PFSK-1 (cell line): ENCODE results near the gene WDR62.

Source experiments
- FOXP2 ChIP-seq: optimal IDR thresholded peaks from 2 replicates; pipeline ENCODE3; 2011; ENCODE audit warnings: borderline replicate concordance, control low read depth, inconsistent platforms; ENCODE audit not compliant: insufficient read depth; ENCODE audit errors: extremely low read length, extremely low read depth
- POLR2AphosphoS5 ChIP-seq: IDR thresholded peaks from 2 replicates; pipeline ENCODE4 v1.6.1; 2012; ENCODE audit warnings: low read depth, mild to moderate bottlenecking, control low read depth, low read length, moderate library complexity
- SIN3A ChIP-seq: IDR thresholded peaks from 2 replicates; pipeline ENCODE4 v1.6.1; 2012; ENCODE audit warnings: mild to moderate bottlenecking, low read length, moderate library complexity, borderline replicate concordance; ENCODE audit not compliant: insufficient read depth
- TAF1 ChIP-seq: IDR thresholded peaks from 2 replicates; pipeline ENCODE4 v1.6.1; 2012; ENCODE audit warnings: low read length, control low read depth, borderline replicate concordance; ENCODE audit not compliant: insufficient read depth
- TF ChIP-seq, protein P1 (sequence below), 2 experiments: IDR thresholded peaks; 2 replicates each; pipeline versions ENCODE4 v1.6.1 to v1.8.0; 2011 to 2012; ENCODE audit warnings: low read depth in 2 of 2, low read length in 2 of 2, control low read depth in 1 of 2, inconsistent platforms in 1 of 2, mild to moderate bottlenecking in 1 of 2, moderate library complexity in 1 of 2; ENCODE audit not compliant: insufficient read depth in 1 of 2

WDR62 gene

DNA sequence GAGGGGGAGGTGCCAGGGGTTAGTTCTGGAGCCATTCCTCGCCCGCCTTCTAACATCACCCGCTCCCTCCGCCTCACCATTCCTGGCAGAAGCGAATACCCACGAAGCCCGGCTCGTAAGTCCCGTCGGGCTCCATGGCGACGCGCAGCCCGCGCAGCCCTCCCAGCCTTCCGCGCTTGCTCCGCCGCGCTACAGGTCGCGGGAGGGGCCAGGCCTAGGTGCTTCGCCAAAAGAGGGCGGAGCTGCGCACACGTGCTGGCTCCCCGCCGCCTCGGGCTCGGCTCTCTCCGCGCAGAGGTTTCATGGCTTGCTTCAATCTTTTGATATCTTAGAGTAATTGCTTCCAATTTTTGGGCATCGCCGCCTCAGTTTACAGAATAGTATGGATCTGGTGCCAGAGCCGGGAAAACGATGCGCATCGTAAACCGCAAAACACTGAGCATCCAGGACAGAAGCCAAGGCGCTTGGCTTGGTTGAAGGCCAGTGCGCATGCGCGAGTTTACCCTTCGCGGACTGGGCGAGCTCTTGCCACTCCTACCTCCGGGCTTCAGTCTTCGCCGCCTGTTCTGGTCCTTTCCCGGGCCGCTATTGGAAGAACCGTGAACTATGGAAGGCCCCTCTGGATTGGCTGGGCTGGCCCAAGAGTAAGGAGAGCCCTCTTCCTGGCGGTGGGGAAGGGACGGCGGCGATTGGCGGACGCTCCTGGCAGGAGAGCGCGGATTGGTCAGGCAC, 60.2 kb downstream of the WDR62 start, which contains the start of gene POLR2I:
Gene POLR2I (minus strand): TSS at position 155 of the 732 bp plus-strand sequence. CDS start 19 bp downstream, at position 136.
- TF ChIP-seq FOXP2 = no peak
- peak; percentile 82; the same call in 1 of the 2 replicates for TF ChIP-seq TAF1
- TF ChIP-seq SIN3A = peak; percentile 93; the same call in 1 of the 2 replicates
- TF ChIP-seq POLR2AphosphoS5 = peak; percentile 86
- TF ChIP-seq, protein P1, sequence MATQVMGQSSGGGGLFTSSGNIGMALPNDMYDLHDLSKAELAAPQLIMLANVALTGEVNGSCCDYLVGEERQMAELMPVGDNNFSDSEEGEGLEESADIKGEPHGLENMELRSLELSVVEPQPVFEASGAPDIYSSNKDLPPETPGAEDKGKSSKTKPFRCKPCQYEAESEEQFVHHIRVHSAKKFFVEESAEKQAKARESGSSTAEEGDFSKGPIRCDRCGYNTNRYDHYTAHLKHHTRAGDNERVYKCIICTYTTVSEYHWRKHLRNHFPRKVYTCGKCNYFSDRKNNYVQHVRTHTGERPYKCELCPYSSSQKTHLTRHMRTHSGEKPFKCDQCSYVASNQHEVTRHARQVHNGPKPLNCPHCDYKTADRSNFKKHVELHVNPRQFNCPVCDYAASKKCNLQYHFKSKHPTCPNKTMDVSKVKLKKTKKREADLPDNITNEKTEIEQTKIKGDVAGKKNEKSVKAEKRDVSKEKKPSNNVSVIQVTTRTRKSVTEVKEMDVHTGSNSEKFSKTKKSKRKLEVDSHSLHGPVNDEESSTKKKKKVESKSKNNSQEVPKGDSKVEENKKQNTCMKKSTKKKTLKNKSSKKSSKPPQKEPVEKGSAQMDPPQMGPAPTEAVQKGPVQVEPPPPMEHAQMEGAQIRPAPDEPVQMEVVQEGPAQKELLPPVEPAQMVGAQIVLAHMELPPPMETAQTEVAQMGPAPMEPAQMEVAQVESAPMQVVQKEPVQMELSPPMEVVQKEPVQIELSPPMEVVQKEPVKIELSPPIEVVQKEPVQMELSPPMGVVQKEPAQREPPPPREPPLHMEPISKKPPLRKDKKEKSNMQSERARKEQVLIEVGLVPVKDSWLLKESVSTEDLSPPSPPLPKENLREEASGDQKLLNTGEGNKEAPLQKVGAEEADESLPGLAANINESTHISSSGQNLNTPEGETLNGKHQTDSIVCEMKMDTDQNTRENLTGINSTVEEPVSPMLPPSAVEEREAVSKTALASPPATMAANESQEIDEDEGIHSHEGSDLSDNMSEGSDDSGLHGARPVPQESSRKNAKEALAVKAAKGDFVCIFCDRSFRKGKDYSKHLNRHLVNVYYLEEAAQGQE (IDR thresholded peaks at IDR 0.05; ENCODE audit: insufficient read depth in 1 of 2, low read depth in 2 of 2, low read length in 2 of 2) = peak in 1 of 2 experiments; percentile 54; a peak in 1 of 4 replicates

DNA sequence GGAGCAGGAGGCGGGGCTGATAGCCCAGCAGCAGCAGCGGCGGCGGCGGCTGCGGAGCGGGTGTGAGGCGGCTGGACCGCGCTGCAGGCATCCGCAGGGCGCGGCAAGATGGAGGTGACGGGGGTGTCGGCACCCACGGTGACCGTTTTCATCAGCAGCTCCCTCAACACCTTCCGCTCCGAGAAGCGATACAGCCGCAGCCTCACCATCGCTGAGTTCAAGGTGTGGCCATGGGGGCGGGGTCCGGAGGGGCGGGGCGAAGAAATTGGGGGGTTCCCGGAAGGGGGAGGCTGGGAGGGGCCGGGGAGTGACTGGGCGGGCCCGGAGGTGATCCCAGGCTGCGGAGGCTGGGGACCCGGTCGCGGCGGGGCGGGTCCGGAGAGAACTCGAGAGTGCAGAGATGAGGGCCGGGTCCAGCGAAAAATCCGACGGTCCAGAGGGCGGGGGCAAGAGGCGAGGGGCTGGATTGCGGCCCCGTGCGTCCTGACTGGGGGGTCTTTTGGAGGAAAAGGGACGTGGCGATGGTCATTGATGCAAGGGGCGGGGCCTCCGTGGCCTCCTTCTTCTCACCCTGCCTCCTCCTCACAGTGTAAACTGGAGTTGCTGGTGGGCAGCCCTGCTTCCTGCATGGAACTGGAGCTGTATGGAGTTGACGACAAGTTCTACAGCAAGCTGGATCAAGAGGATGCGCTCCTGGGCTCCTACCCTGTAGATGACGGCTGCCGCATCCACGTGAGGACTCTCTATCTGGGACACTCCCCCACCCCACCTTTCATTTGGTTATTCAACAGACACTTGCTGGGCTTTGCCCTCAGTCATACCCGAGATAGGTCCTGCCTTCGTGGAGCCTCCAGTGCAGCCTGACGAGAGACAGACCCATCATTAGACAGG, 61.0 kb downstream of the WDR62 start, which contains the start of gene TBCB:
Gene TBCB (plus strand): TSS at position 16 of the 891 bp plus-strand sequence. CDS start 93 bp downstream, at position 109.
- TF ChIP-seq TAF1 (no peak; the same call in 1 of the 2 replicates), FOXP2 (peak; percentile 7), SIN3A (no peak)

DNA sequence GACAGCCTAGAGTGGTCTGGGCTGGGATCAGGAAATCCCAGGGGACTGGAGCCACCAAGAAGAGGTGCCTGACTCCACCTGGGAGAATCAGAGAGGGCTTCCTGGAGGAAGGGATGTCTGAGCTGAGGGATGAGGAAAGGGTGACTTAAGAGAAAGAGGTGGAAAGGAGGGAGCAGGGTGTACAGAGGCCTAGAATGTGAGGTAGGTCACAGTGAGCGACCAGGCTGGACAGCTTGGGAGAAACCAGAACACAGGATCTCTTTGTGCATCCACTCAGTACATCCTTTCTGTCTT, 61.6 kb downstream of the WDR62 start:
- no peak for TF ChIP-seq SIN3A
- TF ChIP-seq POLR2AphosphoS5 = no peak
- no peak for TF ChIP-seq TAF1
- TF ChIP-seq, protein P1 (IDR thresholded peaks at IDR 0.05; ENCODE audit: insufficient read depth in 1 of 2, low read depth in 2 of 2, low read length in 2 of 2) = no peak
- no peak for TF ChIP-seq FOXP2

DNA sequence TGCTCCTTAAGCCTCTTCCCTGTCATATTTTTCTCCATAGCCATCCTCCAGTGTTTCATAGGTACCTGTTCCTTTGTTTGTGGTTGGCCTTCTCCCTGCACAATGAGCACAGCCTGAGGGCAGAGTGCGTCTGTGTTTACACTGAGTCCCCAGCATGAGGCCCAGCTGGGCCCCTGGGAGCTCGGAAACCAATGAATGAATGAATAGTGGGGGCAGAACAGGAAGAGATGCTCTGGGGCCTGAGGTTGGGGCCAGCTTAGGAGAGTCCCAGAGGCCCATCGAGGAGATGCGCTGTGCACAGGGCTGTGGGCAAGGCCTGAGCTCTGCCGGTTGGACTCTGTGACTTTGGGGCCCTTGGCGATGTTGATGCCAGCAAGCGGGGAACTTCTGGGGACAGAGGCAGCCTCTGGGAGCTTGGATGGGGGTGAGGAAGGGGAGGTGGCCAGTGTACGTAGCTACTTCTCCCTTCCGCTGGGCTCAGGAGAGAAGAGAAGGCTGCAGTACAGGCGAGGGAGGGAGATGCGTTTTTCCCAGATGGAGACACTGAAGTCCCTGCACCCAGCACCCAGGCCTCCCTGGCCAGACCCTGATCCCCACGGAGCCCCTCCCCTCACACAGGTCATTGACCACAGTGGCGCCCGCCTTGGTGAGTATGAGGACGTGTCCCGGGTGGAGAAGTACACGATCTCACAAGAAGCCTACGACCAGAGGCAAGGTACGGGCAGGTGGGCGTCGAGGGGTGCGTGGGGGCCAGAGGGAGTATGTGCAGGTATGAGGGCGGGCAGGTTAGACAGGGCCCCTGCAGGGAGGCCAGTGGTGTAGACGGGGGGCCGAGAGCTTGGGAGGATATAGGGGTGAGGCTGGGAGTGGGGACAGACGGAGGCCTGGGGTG, 65.6 kb downstream of the WDR62 start:
- TF ChIP-seq POLR2AphosphoS5 (no peak), SIN3A (no peak), FOXP2 (no peak), TAF1 (no peak)
- TF ChIP-seq, protein P1 (IDR thresholded peaks at IDR 0.05; ENCODE audit: insufficient read depth in 1 of 2, low read depth in 2 of 2, low read length in 2 of 2) = no peak

DNA sequence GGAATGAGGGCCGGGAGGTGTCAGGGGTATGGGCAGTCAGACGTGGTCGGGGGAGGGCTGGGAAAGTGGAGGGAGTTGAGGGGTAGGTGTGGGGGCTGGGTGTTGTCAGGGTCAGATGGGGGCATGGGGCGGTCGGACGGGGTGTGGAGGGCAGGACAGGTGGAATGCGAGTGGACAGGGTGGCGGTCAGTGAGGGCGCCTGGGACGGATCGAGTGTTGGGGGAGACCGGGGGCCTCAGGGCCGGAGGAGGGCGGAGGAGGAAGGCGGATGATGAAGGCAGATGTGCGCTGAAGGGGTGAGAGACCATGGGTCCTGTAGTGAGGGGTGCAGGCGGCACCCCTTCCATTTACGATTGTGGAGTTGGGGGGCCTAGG, 66.3 kb downstream of the WDR62 start:
- TF ChIP-seq POLR2AphosphoS5 (no peak), SIN3A (no peak), FOXP2 (no peak), TAF1 (no peak)
- TF ChIP-seq, protein P1 (IDR thresholded peaks at IDR 0.05; ENCODE audit: insufficient read depth in 1 of 2, low read depth in 2 of 2, low read length in 2 of 2) = no peak
